ENCODE results near the gene NVL.

The NVL gene

GRCh38 chr1:224196813-224197600 lies 133.0 kb downstream of the NVL start:
- peak overlapping the region in 1 of 3 experiments; percentile 32 for H3K27ac Mint-ChIP-seq
- TF ChIP-seq CTCF (IDR thresholded peaks at IDR 0.05; ENCODE audit: unreplicated experiment in 3 of 3), result no peak
- H3K36me3 Mint-ChIP-seq (ENCODE audit: low read depth), result peaks cover 24% of the 10 kb centered on the region
- H3K4me3 Mint-ChIP-seq, result no peak overlapping the region
- no peaks in the 10 kb centered on the region for H3K9me3 Mint-ChIP-seq
- peaks cover 7% of the 10 kb centered on the region for H3K4me1 Mint-ChIP-seq
- H3K27me3 Mint-ChIP-seq (ENCODE audit: low read depth), result no peaks in the 10 kb centered on the region

- no peak overlapping the region for H3K4me3 Mint-ChIP-seq
- no peak overlapping the region for H3K27ac Mint-ChIP-seq
- H3K9me3 Mint-ChIP-seq, result peaks cover 4% of the 10 kb centered on the region
- no peaks in the 10 kb centered on the region for H3K4me1 Mint-ChIP-seq
- no peak for TF ChIP-seq CTCF (IDR thresholded peaks at IDR 0.05; ENCODE audit: unreplicated experiment in 3 of 3)
- H3K36me3 Mint-ChIP-seq (ENCODE audit: low read depth), result peaks cover 42% of the 10 kb centered on the region
- H3K27me3 Mint-ChIP-seq (ENCODE audit: low read depth), result no peaks in the 10 kb centered on the region
These were observed 136.5 kb downstream of the NVL start for GRCh38 chr1:224193319-224193966.

- Mint-ChIP-seq H3K9me3 (peaks cover 6% of the 10 kb centered on the region), H3K27me3 (ENCODE audit: low read depth) (no peaks in the 10 kb centered on the region), H3K4me1 (no peaks in the 10 kb centered on the region), H3K27ac (no peak overlapping the region), H3K4me3 (no peak overlapping the region), H3K36me3 (ENCODE audit: low read depth) (peaks cover 49% of the 10 kb centered on the region)
- TF ChIP-seq CTCF (IDR thresholded peaks at IDR 0.05; ENCODE audit: unreplicated experiment in 3 of 3), result no peak
These were observed 137.7 kb downstream of the NVL start for GRCh38 chr1:224192082-224192788.

- Mint-ChIP-seq H3K27me3 (ENCODE audit: low read depth) (no peaks in the 10 kb centered on the region), H3K4me1 (peaks cover 8% of the 10 kb centered on the region), H3K4me3 (no peak overlapping the region), H3K9me3 (peaks cover 6% of the 10 kb centered on the region), H3K36me3 (ENCODE audit: low read depth) (peaks cover 54% of the 10 kb centered on the region), H3K27ac (no peak overlapping the region)
- TF ChIP-seq CTCF (IDR thresholded peaks at IDR 0.05; ENCODE audit: unreplicated experiment in 3 of 3), result no peak
These were observed 140.4 kb downstream of the NVL start for GRCh38 chr1:224189561-224189960.

GRCh38 chr1:224188286-224188685 lies 141.7 kb downstream of the NVL start:
- Mint-ChIP-seq H3K4me1 (peaks cover 15% of the 10 kb centered on the region), H3K27ac (no peak overlapping the region), H3K27me3 (ENCODE audit: low read depth) (no peaks in the 10 kb centered on the region), H3K4me3 (no peak overlapping the region), H3K9me3 (peaks cover 6% of the 10 kb centered on the region), H3K36me3 (ENCODE audit: low read depth) (peaks cover 45% of the 10 kb centered on the region)
- no peak for TF ChIP-seq CTCF (IDR thresholded peaks at IDR 0.05; ENCODE audit: unreplicated experiment in 3 of 3)

Data from nephron (organoid).